MCF 10A (cell line): ENCODE data around the gene AFAP1L2. TPM values are rescaled to one million over a fixed set of nuclear protein-coding genes. Genes with fewer than 3 reads are reported as not detected.

Experiments
- BruUV-seq: library from RNA; stranded (reverse); fragments of 400-500 nt; replicated peaks from 2 replicates; lab custom pipeline; 2021; lab: Mats Ljungman, UMichigan
- CTCF ChIA-PET: fragments of 300-600 bp; sonication (Branson Sonifier 250); formaldehyde crosslinking; extraction: SDS; loops from one replicate; lab custom pipeline; 2021; ENCODE audit warnings: antibody characterized with exemption, inconsistent platforms; lab: Yijun Ruan, JAX
- POLR2A ChIA-PET: fragments of 300-600, 350-650 bp; sonication (Branson Sonifier 250); formaldehyde crosslinking; extraction: SDS; loops from one replicate; lab custom pipeline; 2020; ENCODE audit warnings: antibody characterized with exemption, inconsistent platforms; lab: Yijun Ruan, JAX
- DNase-seq: peaks from one replicate; pipeline ENCODE4 v3.0.0-alpha.2; 2018; ENCODE audit not compliant: unreplicated experiment
- H3K27ac Mint-ChIP-seq: one replicate; pipeline ENCODE4 v1.8.0; 2022; ENCODE audit warnings: mild to moderate bottlenecking, low read depth, mixed read lengths; ENCODE audit not compliant: unreplicated experiment
- H3K27me3 Mint-ChIP-seq: one replicate; pipeline ENCODE4 v1.8.0; 2022; ENCODE audit warnings: mixed read lengths; ENCODE audit not compliant: insufficient read depth, unreplicated experiment
- H3K36me3 Mint-ChIP-seq: one replicate; pipeline ENCODE4 v1.8.0; 2022; ENCODE audit warnings: mild to moderate bottlenecking, moderate library complexity, mixed read lengths; ENCODE audit not compliant: insufficient read depth, unreplicated experiment
- H3K4me1 Mint-ChIP-seq: one replicate; pipeline ENCODE4 v1.8.0; 2022; ENCODE audit warnings: mixed read lengths; ENCODE audit not compliant: insufficient read depth, unreplicated experiment
- H3K4me3 Mint-ChIP-seq: one replicate; pipeline ENCODE4 v1.8.0; 2022; ENCODE audit warnings: mild to moderate bottlenecking, moderate library complexity, mixed read lengths; ENCODE audit not compliant: unreplicated experiment
- H3K9me3 Mint-ChIP-seq: one replicate; pipeline ENCODE4 v1.8.0; 2022; ENCODE audit warnings: mixed read lengths; ENCODE audit not compliant: unreplicated experiment
- CTCF ChIP-seq: fragments of 200-600 bp; IDR thresholded peaks from one replicate; pipeline ENCODE4 v1.8.0; 2022; ENCODE audit warnings: antibody characterized with exemption, mild to moderate bottlenecking; ENCODE audit not compliant: unreplicated experiment
- intact Hi-C: fragments of 100-400 bp; cut with micrococcal nuclease; formaldehyde crosslinking; loops from 2 replicates; pipeline ENCODE4 v1.14.1; 2022
- total RNA-seq: library from RNA; stranded (reverse); gene quantifications from 2 replicates; pipeline ENCODE4 v1.2.3, GENCODE V29; 2022

AFAP1L2 gene
- total RNA-seq, 1 experiment from 2014 or later: 5.8 TPM

GRCh38 chr10:114265392-114266053 lies 138.8 kb downstream of the AFAP1L2 start:
- Mint-ChIP-seq H3K9me3 (no peaks in the 10 kb centered on the region), H3K27me3 (no peaks in the 10 kb centered on the region), H3K4me1 (peaks cover 25% of the 10 kb centered on the region), H3K27ac (peak overlapping the region; percentile 44), H3K4me3 (no peak overlapping the region), H3K36me3 (no peaks in the 10 kb centered on the region)
- CTCF ChIA-PET: interaction anchor here (0.6 to 0.9 kb wide), 3 partner anchors 10 to 1962 kb away, joined by 3 read pairs; no protein-coding TSS in a partner anchor
- DNase-seq: no peak
- POLR2A ChIA-PET: interaction anchor here (2.9 to 5.0 kb wide), 2 partner anchors 20 to 92 kb away, joined by 27 to 72 read pairs; partner anchors contain the start of gene CCDC186
- TF ChIP-seq CTCF: no peak
- no TSS peak for BruUV-seq
- intact Hi-C loops: no loop called here

GRCh38 chr10:114262496-114262895 lies 141.8 kb downstream of the AFAP1L2 start:
- ChIA-PET CTCF (interaction anchor here (0.6 kb wide), 1 partner anchor 31 kb away, joined by 6 read pairs; no protein-coding TSS in a partner anchor), POLR2A (interaction anchor here (0.6 to 5.0 kb wide), 4 partner anchors 9 to 546 kb away, joined by 3 to 72 read pairs (median 4); partner anchors contain the start of gene CCDC186)
- Mint-ChIP-seq H3K27me3 (no peaks in the 10 kb centered on the region), H3K4me1 (peaks cover 27% of the 10 kb centered on the region), H3K4me3 (no peak overlapping the region), H3K36me3 (no peaks in the 10 kb centered on the region), H3K27ac (no peak overlapping the region), H3K9me3 (no peaks in the 10 kb centered on the region)
- no peak for TF ChIP-seq CTCF
- BruUV-seq: no TSS peak
- intact Hi-C loops: no loop called here
- no peak for DNase-seq

GRCh38 chr10:114261076-114261475 lies 143.2 kb downstream of the AFAP1L2 start:
- Mint-ChIP-seq H3K4me1 (peaks cover 19% of the 10 kb centered on the region), H3K9me3 (no peaks in the 10 kb centered on the region), H3K27me3 (no peaks in the 10 kb centered on the region), H3K27ac (no peak overlapping the region), H3K4me3 (no peak overlapping the region), H3K36me3 (no peaks in the 10 kb centered on the region)
- no peak for DNase-seq
- ChIA-PET POLR2A (interaction anchor here (0.7 to 1.0 kb wide), 2 partner anchors 16 to 41 kb away, joined by 3 to 4 read pairs; no protein-coding TSS in a partner anchor), CTCF (no interaction called here)
- no TSS peak for BruUV-seq
- TF ChIP-seq CTCF: no peak
- intact Hi-C loops: no loop called here

GRCh38 chr10:114260366-114260765 lies 143.9 kb downstream of the AFAP1L2 start:
- intact Hi-C loops: no loop called here
- no peak for DNase-seq
- ChIA-PET CTCF (interaction anchor here (0.6 kb wide), 1 partner anchor 8 kb away, joined by 3 read pairs; no protein-coding TSS in a partner anchor), POLR2A (interaction anchor here (0.6 to 1.2 kb wide), 4 partner anchors 11 to 41 kb away, joined by 3 to 4 read pairs (median 3); no protein-coding TSS in a partner anchor)
- Mint-ChIP-seq H3K9me3 (no peaks in the 10 kb centered on the region), H3K36me3 (no peaks in the 10 kb centered on the region), H3K4me3 (no peak overlapping the region), H3K27me3 (no peaks in the 10 kb centered on the region), H3K4me1 (peaks cover 14% of the 10 kb centered on the region), H3K27ac (no peak overlapping the region)
- TF ChIP-seq CTCF: no peak
- BruUV-seq: no TSS peak
